Endothelial cell of umbilical vein (primary cell): ENCODE results near the gene ASTN1. TPM values are rescaled to one million over a fixed set of nuclear protein-coding genes. Genes with fewer than 3 reads are reported as not detected.

ENCODE experiments used
- BruUV-seq: library from RNA; stranded (reverse); fragments of 400-500 nt; replicated peaks from 2 replicates; lab custom pipeline; 2021; lab: Mats Ljungman, UMichigan
- CTCF ChIA-PET: fragments of 300-600, 350-600 bp; sonication (Branson Sonifier 250); formaldehyde crosslinking; loops from one replicate; lab custom pipeline; 2021; ENCODE audit warnings: antibody characterized with exemption, inconsistent platforms; lab: Charles Lee
- POLR2A ChIA-PET: fragments of 300-600, 350-600 bp; sonication (Branson Sonifier 250); formaldehyde crosslinking; loops from one replicate; lab custom pipeline; 2021; ENCODE audit warnings: antibody characterized with exemption, inconsistent platforms; lab: Charles Lee
- DNase-seq: peaks from one replicate; pipeline ENCODE4 v3.0.0-alpha.2; 2011; ENCODE audit warnings: low read depth, low spot score
- FAIRE-seq: peaks from 2 replicates; lab custom pipeline; 2011; peaks lifted over from hg19 to GRCh38; lab: Jason Lieb, UNC
- H2AFZ ChIP-seq: 2 replicates; pipeline ENCODE4 v1.6.0; 2012; ENCODE audit warnings: low read depth, low read length, control low read depth, inconsistent platforms
- H3K27ac ChIP-seq: 2 replicates; pipeline ENCODE4 v1.5.1; 2011; ENCODE audit warnings: low read depth, mild to moderate bottlenecking, control low read depth, low read length, moderate library complexity; ENCODE audit not compliant: insufficient read depth
- H3K27me3 ChIP-seq, 2 experiments: 2 replicates each; pipeline versions ENCODE4 v1.6.0 to v1.6.1; 2011; ENCODE audit warnings: low read length in 2 of 2, mixed read lengths in 1 of 2; ENCODE audit not compliant: control insufficient read depth in 2 of 2, insufficient read depth in 2 of 2
- H3K36me3 ChIP-seq, 2 experiments: 2 replicates in 1 of 2; 3 replicates in 1 of 2; pipeline ENCODE4 v1.5.1; 2011; ENCODE audit warnings: low read length in 2 of 2, mild to moderate bottlenecking in 1 of 2, moderate library complexity in 1 of 2; ENCODE audit not compliant: control insufficient read depth in 2 of 2, insufficient read depth in 2 of 2; ENCODE audit errors: extremely low read depth in 1 of 2
- H3K4me1 ChIP-seq: 3 replicates; pipeline ENCODE4 v1.5.1; 2011; ENCODE audit warnings: mild to moderate bottlenecking, low read length; ENCODE audit not compliant: control insufficient read depth, insufficient read depth; ENCODE audit errors: extremely low read depth
- H3K4me2 ChIP-seq: 2 replicates; pipeline ENCODE4 v1.6.1; 2011; ENCODE audit warnings: low read length, control low read depth, mixed read lengths; ENCODE audit not compliant: insufficient read depth
- H3K4me3 ChIP-seq, 3 experiments: fragments of 200-600 bp in 1 of 3; sonication (generic), shearing (Covaris generic) in 1 of 3; replicated peaks in 1 of 3; 2 replicates each; pipeline ENCODE4 v1.5.1; 2011 to 2016; ENCODE audit warnings: control low read depth in 3 of 3, low read length in 3 of 3, mild to moderate bottlenecking in 2 of 3, inconsistent platforms in 1 of 3, low read depth in 1 of 3, moderate library complexity in 1 of 3; ENCODE audit not compliant: insufficient read depth in 1 of 3
- H3K79me2 ChIP-seq: 2 replicates; pipeline ENCODE4 v1.6.0; 2012; ENCODE audit warnings: low read length, inconsistent platforms; ENCODE audit not compliant: control insufficient read depth, insufficient read depth
- H3K9ac ChIP-seq: replicated peaks from 2 replicates; pipeline ENCODE3; 2011; ENCODE audit warnings: low read length, control low read depth; ENCODE audit not compliant: insufficient read depth; ENCODE audit errors: extremely low read depth
- H3K9me1 ChIP-seq: replicated peaks from 3 replicates; pipeline ENCODE4 v1.6.0; 2011; ENCODE audit warnings: mild to moderate bottlenecking, low read length; ENCODE audit not compliant: control insufficient read depth, insufficient read depth; ENCODE audit errors: extremely low read depth
- H3K9me3 ChIP-seq: replicated peaks from 2 replicates; pipeline ENCODE4 v1.5.1; 2012; ENCODE audit warnings: low read length, inconsistent platforms; ENCODE audit not compliant: control insufficient read depth, insufficient read depth
- H4K20me1 ChIP-seq: replicated peaks from 2 replicates; pipeline ENCODE3; 2011; ENCODE audit warnings: mild to moderate bottlenecking, low read length; ENCODE audit not compliant: control insufficient read depth, insufficient read depth; ENCODE audit errors: extremely low read depth
- CTCF ChIP-seq, 2 donors: IDR thresholded peaks; 1 replicate in 1 of 2; 2 replicates in 1 of 2; pipeline ENCODE4 v1.5.1; 2011; ENCODE audit warnings: low read length in 2 of 2, mild to moderate bottlenecking in 2 of 2, moderate library complexity in 2 of 2, control low read depth in 1 of 2, inconsistent platforms in 1 of 2, low read depth in 1 of 2; ENCODE audit not compliant: insufficient read depth in 1 of 2; ENCODE audit errors: extremely low read depth in 1 of 2
- EZH2 ChIP-seq: IDR thresholded peaks from 2 replicates; pipeline ENCODE4 v1.6.1; 2012; ENCODE audit warnings: borderline replicate concordance, low read depth, mild to moderate bottlenecking, moderate library complexity, low read length, inconsistent platforms; ENCODE audit not compliant: severe bottlenecking
- FOS ChIP-seq: IDR thresholded peaks from 2 replicates; pipeline ENCODE4 v1.6.1; 2011; ENCODE audit warnings: mild to moderate bottlenecking, low read length, moderate library complexity, borderline replicate concordance; ENCODE audit not compliant: insufficient read depth
- MAX ChIP-seq: IDR thresholded peaks from 2 replicates; pipeline ENCODE4 v1.6.1; 2011; ENCODE audit not compliant: insufficient read depth, insufficient read length
- MYC ChIP-seq: IDR thresholded peaks from one replicate; pipeline ENCODE4 v1.6.1; 2011; ENCODE audit warnings: mild to moderate bottlenecking, low read depth, low read length
- POLR2AphosphoS5 ChIP-seq: IDR thresholded peaks from 2 replicates; pipeline ENCODE4 v1.6.1; 2012; ENCODE audit warnings: low read depth, mild to moderate bottlenecking, control low read depth, low read length, moderate library complexity; ENCODE audit not compliant: insufficient read depth
- dilution Hi-C: fragments of 300-500 bp; cut with MboI; formaldehyde crosslinking; loops from one replicate; pipeline ENCODE4 v1.15.0; 2019; ENCODE audit warnings: low sequenced_read_pairs; ENCODE audit not compliant: extremely low pct_ligation_motif_present
- intact Hi-C: fragments of 100-400 bp; cut with micrococcal nuclease; formaldehyde crosslinking; loops from one replicate; pipeline ENCODE4 v1.10.0; 2022
- polyA plus RNA-seq, 4 experiments: library from polyadenylated mRNA; depleted of rRNA in 3 of 4; stranded (reverse) in 3 of 4; unstranded in 1 of 4; fragments of >200 nt; gene quantifications; 2 replicates each; pipeline versions ENCODE4 v1.2.1 to v1.2.3, GENCODE V29; 2011 to 2012; ENCODE audit warnings: missing spikeins in 1 of 4
- total RNA-seq: library from RNA; stranded (reverse); gene quantifications from 2 replicates; pipeline ENCODE4 v1.2.3, GENCODE V29; 2021

ASTN1 gene
- total and polyA plus RNA-seq, 2 donors (not counting 3 experiments of a cell fraction or from before 2014, with no cell fraction given): 0.04 TPM; not detected in 1

- no peaks in the 10 kb centered on the region for H3K36me3 ChIP-seq
- no peaks in the 10 kb centered on the region for H3K27me3 ChIP-seq
- no peaks in the 10 kb centered on the region for H3K4me1 ChIP-seq
- H3K4me2 ChIP-seq: no peak overlapping the region
- no peak overlapping the region for H3K4me3 ChIP-seq
- no TSS peak for BruUV-seq
- no peaks in the 10 kb centered on the region for H3K79me2 ChIP-seq
- TF ChIP-seq FOS (no peak), EZH2 (no peak), MAX (no peak), MYC (no peak), POLR2AphosphoS5 (no peak), CTCF (IDR thresholded peaks at IDR 0.05; ENCODE audit: extremely low read depth in 1 of 2, insufficient read depth in 1 of 2, low read depth in 1 of 2, low read length in 2 of 2) (no peak)
- CTCF ChIA-PET: no interaction called here
- no peak overlapping the region for H3K9ac ChIP-seq
- H2AFZ ChIP-seq: no peak overlapping the region
- no peak overlapping the region for H3K27ac ChIP-seq
- POLR2A ChIA-PET: no interaction called here
- no peaks in the 10 kb centered on the region for H3K9me3 ChIP-seq
- H4K20me1 ChIP-seq: no peaks in the 10 kb centered on the region
- intact Hi-C loops: no loop called here
- FAIRE-seq (no peak), DNase-seq (no peak)
- H3K9me1 ChIP-seq: no peaks in the 10 kb centered on the region
- dilution Hi-C loops: no loop called here
Observed at GRCh38 chr1:177200290-177200689, 35.8 kb upstream of the ASTN1 start.
